Right ventricle myocardium superior (tissue), 1 donor: Measurements from ENCODE around the gene FNDC8. TPM values are rescaled to one million over a fixed set of nuclear protein-coding genes. Genes with fewer than 3 reads are reported as not detected.
"Not testable (repeated sequence)": the region's sequence is repeated elsewhere in the genome, so short reads cannot be mapped to it uniquely, and the experiment has no call there.

Experiments
- ATAC-seq: fragments of 200-7000 bp; cut with Tn5 transposase; one replicate; pipeline ENCODE4 v1.9.1; 2020; ENCODE audit warnings: mild to moderate bottlenecking; ENCODE audit not compliant: poor library complexity
- DNase-seq: peaks from one replicate; pipeline ENCODE4 v3.0.0-alpha.2; 2020
- intact Hi-C: fragments of 100-400 bp; cut with DNase I; formaldehyde crosslinking; loops from one replicate; pipeline ENCODE4 v1.11.2; 2022
- total RNA-seq: library from RNA; stranded (reverse); fragmentation: NEBNext Ultra II Directional; extraction: Animal tissue kit (Norgen Biotek cat#: 25700); gene quantifications from one replicate; pipeline ENCODE4 v1.2.1, GENCODE V29; 2021
- donor health status: DM: no; HTN: yes; CAD: no; lungs with severe emphysema.

FNDC8 gene
- total RNA-seq, 1 donor from 2014 or later = not detected

GRCh38 chr17:35132099-35132498 lies 10.7 kb downstream of the FNDC8 start:
- DNase-seq = no peak
- intact Hi-C loops = no loop called here
- ATAC-seq = no peak

GRCh38 chr17:35132816-35133550 lies 11.6 kb downstream of the FNDC8 start:
- DNase-seq (no peak), ATAC-seq (no peak)
- intact Hi-C loops = no loop called here

GRCh38 chr17:35135322-35135721 lies 13.9 kb downstream of the FNDC8 start:
- ATAC-seq (no peak), DNase-seq (no peak)
- intact Hi-C loops = no loop called here

GRCh38 chr17:35138218-35138617 lies 16.8 kb downstream of the FNDC8 start:
- DNase-seq (no peak), ATAC-seq (no peak)
- intact Hi-C loops = no loop called here

GRCh38 chr17:35141681-35142466 lies 20.5 kb downstream of the FNDC8 start, which contains the start of gene NLE1:
TSS of gene NLE1 (minus strand) at chr17:35142303. CDS start at chr17:35142275, 28 bp downstream.
- ATAC-seq (peak; percentile 94), DNase-seq (peak; percentile 89)
- intact Hi-C loops = no loop called here

GRCh38 chr17:35142467-35142796 lies 21.0 kb downstream of the FNDC8 start:
- intact Hi-C loops = no loop called here
- ATAC-seq (no peak), DNase-seq (no peak)

GRCh38 chr17:35144840-35145239 lies 23.4 kb downstream of the FNDC8 start:
- no peak for DNase-seq
- intact Hi-C loops = no loop called here
- no peak for ATAC-seq

GRCh38 chr17:35146214-35146833 lies 24.9 kb downstream of the FNDC8 start:
- intact Hi-C loops = no loop called here
- no peak for ATAC-seq

GRCh38 chr17:35147375-35147905 lies 26.0 kb downstream of the FNDC8 start, which contains the start of gene UNC45B:
TSS of gene UNC45B (plus strand) at chr17:35147817. CDS start at chr17:35148264, 447 bp downstream.
- ATAC-seq = peak; percentile 89
- intact Hi-C loops = no loop called here
- DNase-seq = peak; percentile 72

More at GRCh38 chr17:35146214-35146833, 24.9 kb downstream of the FNDC8 start:
- DNase-seq = no peak

GRCh38 chr17:35148144-35148543 lies 26.7 kb downstream of the FNDC8 start:
- ATAC-seq = peak; percentile 22
- intact Hi-C loops = no loop called here
- DNase-seq = no peak

- intact Hi-C loops = no loop called here
- ATAC-seq (no peak), DNase-seq (no peak)
Measured at GRCh38 chr17:35149941-35150340, 28.5 kb downstream of the FNDC8 start.

- intact Hi-C loops = not testable (repeated sequence)
Measured at GRCh38 chr17:35151080-35151479, 29.7 kb downstream of the FNDC8 start.

GRCh38 chr17:35152421-35153140 lies 31.2 kb downstream of the FNDC8 start:
- no peak for DNase-seq
- intact Hi-C loops = no loop called here
- ATAC-seq = no peak

More at GRCh38 chr17:35151080-35151479, 29.7 kb downstream of the FNDC8 start:
- not testable (repeated sequence) for ATAC-seq, DNase-seq

- intact Hi-C loops = no loop called here
- DNase-seq = no peak
Measured at GRCh38 chr17:35154196-35155165, 33.1 kb downstream of the FNDC8 start.

GRCh38 chr17:35155246-35155645 lies 33.8 kb downstream of the FNDC8 start:
- intact Hi-C loops = no loop called here
- no peak for DNase-seq
- ATAC-seq = no peak

More at GRCh38 chr17:35154196-35155165, 33.1 kb downstream of the FNDC8 start:
- no peak for ATAC-seq

- ATAC-seq (no peak), DNase-seq (no peak)
- intact Hi-C loops = no loop called here
Measured at GRCh38 chr17:35159940-35160339, 38.5 kb downstream of the FNDC8 start.
